GM18861 (cell line): ENCODE data around the gene AK1.

Experiments
- ATAC-seq: cut with Tn5 transposase; IDR thresholded peaks from one replicate; pipeline ENCODE4 v1.9.1; 2021; ENCODE audit not compliant: unreplicated experiment

AK1 gene

DNA sequence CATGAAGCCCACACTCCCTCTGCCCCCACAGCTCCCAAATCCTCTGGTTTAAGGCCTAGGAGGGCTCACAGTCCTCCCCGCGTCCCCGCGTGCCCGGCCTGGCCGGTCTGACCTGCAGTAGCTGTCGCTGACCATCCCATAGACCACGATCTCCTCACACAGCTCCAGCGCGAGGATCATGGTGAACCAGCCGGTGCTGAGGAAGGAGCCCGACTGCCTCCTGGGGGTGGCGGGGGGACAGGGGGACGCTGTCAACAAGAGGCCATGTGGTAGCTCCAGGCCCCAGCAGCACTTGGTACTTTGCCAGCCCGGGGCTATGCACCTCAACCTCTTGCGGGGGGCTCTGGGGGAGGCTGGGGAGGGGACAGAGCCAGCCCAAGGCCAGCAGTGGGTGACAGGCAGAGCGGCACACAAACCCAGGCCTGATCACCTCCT is 32.4 kb upstream of the AK1 start:
- no peak for ATAC-seq

- ATAC-seq = no peak
Observed at GRCh38 chr9:127908660-127908926, 31.1 kb upstream of the AK1 start.

GRCh38 chr9:127907867-127908659 is 30.6 kb upstream of the AK1 start:
- no peak for ATAC-seq

DNA sequence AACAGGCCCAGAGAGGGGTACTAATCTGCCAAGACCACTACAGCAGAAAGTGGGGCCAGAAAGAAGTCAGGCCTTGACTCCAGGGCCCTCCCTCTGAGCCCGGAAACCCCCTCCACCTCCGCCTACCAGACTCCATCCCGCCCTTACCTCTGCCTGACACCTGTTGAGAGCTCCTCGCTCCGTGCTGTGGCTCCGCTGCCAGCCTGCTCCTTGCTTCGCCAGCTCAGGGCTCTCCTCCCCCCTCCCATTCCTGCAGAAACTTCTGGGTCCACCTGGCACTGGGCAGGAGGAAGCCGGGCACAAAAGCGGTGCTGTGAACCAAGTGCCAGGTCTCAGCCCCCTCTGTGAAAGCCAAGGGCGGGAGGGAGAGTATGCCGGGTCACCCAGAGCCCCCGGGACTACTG is 28.3 kb upstream of the AK1 start:
- ATAC-seq = no peak

DNA sequence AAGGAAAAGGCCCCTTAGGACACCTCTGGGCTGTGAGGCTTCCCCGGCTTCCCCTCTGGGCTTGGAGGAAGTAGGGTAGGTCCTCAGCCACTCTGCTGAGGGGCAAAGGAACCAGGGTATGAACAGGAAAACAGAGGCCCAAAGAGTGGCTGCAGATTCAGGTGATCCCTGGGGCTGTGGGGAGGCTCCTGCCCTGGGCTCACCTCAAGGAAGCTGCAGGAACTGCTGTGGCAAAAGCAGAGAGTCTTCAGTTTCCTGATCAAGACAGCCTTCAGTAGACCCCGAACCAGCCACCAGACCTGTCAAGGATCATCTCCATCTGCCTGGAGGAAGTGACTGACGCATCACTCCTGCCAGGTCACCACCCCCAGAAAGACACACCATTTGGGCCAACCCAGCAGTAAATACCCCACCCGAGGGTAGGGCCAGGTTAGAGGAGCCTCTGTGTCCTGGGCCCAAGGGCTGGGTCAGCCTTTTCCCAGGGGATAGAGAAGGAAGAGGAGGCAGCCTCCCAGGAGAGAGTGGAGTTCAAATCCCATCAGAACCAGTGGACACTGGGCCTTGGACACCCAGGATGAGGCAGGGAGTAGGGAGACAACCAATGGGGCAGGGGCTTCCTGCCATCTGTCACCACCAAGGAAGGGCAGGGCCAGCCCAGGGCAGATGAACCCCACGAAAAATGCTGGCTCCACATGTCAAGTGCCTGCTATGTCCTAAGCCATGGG is 27.7 kb upstream of the AK1 start:
- ATAC-seq = no peak

GRCh38 chr9:127904561-127905003 is 27.1 kb upstream of the AK1 start:
- ATAC-seq = no peak

DNA sequence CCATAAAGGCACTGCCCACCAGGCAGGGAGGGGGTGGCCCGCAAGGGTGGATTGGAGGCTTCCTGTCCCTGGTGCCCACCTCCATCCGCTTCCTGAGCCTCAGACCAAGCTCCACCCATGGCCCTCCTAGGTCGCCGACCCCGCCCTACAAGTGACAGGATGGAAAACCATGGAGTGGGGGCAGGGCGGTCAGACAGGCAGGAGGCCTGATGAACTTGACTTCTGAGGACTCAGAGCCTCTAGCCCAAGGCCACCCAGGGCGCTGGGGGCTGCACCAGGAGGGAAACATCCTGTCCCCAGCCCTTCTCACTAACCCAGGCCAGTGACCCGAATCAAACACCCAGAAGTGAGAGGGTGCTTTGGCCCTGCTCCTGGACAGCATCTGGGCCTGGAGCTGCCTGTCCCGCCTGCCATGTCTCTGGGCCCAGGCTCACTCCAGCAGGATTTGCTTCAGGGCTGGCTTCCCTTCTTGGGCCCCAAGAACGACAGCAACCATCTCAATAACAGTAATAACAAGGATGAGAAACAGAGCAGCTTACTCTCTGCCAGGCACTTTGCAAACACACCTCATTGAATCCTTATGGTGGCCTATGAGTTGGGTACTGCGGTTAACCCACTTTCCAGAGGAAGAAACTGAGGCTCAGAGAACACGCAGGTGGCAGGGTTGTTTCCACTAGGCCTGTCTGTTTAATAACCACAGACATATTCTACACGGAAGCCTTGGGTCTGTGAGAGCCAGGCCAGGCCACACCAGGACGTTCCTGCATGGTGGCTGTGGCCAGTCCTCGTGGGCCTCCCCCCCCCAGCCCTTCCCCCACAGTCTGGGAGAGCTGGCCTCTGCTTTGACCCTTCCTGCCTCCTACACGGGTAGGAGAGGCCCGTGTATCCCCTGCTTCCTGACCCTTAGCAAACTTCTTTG is 26.3 kb upstream of the AK1 start:
- peak; percentile 28 for ATAC-seq

GRCh38 chr9:127899128-127899943 is 21.9 kb upstream of the AK1 start, which contains the start of gene ST6GALNAC6:
ST6GALNAC6 (minus strand) TSS chr9:127899603; CDS start chr9:127897981, 1,622 bp downstream.
- no peak for ATAC-seq

DNA sequence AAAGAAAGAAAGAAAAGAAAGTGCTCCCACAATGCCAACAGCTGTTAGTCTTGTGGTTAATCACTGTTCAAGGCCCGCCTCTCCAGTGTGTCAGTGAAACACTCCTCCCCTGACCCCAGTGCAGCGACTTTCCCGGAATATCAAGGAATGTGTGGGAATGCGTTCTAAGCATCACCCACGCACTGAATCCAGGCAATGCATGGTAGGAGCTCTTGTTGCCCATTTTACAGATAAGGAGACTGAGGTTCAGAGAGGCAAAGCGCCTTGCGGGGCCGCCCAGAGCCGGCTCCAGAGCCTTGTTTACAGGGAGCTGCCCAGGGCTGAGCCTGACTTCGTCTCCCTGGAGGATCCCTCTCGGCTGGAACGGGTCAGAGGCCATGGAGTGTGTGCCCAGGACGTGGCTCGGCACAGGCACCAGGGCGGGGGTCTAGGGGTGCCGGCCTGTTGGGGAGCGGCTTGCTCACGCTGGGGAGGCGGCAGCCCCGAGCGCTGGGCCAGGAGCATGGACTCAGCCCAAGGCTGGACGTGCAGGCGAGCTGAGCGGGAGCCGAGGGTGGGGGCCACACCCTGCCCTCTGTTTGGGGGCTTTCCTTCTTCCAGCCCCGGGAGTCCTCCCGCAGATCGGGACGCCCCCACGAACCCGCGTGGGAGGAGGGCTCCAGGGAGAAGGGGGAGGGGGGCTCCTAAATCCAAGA is 21.1 kb upstream of the AK1 start:
- no peak for ATAC-seq

DNA sequence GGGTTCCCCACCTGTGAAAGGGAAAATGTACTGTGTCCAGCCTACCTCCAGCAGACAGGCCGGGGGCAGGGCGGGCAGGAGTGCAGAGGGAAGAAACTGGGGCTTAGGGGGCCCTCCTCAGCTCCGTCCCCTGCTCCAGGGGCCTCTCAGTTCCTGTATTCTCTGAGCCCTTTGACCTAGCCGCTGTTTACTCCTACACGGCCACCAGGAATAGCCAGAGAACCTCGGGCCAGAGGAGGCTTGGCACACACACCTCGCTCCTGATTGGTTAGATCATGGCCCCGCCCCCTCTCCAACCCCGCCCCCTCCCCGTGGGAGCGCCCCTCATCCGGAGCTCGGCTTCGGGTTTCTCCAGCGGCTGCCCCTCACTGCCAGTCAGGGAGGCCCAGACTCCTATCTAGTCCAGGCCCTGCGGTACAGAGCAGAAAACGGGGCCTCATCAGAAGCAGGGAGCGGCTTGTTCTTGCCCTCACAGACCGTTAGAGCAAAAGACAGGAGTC is 19.8 kb upstream of the AK1 start:
- no peak for ATAC-seq

DNA sequence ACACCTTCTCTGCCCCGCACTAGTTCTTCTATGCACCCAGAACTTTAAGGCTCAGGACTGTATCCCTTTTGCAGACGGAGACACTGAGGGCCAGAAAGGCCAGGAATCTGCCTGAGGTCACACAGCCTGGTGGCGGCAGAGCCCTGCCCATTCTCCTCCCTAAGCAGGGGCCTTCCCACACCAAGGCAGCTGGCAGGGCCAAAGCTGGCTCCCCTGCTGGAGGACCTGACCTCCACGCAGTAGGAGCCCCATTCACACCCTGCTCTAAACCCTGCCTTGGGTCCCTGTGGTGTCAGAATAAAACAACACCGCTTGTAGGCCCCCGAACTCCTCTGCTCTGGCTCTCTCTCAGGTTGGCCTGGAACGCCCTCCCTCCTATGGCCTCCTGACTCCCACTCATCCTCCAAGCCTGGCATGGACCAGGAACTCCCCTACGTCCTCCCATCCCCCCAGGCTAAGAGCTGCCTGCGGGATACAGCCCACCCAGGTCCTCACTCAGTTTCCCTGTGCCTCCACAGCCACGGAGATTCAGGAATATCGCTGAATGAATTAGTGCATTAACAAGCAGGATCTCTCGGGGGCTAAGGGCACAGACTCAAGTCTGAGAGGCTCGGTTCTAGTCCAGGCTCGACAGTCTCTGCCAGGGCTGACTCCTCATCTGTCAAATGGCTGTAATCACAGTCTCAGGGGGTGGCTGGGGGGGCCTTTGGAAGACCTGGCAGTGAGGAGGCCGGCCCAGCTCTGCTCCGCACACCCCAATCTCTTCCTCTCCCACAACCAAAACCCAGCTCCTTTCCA is 19.1 kb upstream of the AK1 start:
- ATAC-seq = no peak

DNA sequence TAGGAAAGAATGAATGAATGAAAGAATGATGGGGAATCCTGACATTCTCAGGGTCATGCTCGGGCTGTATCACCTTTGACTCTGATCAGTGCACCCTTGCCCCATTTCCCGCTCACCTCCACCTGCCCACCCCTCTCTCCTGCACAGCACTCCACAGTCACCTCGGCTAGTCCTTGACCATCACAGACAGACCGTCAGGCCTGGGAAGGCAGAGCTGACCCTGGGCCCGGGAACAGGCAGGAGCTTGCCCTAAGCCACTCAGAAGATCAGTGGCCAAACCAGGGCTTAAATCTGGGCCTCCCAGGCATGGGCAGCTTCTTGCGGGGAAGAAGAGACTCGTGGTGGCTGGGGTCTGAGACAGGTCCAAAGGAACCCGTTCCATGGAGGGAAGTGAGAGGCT is 18.3 kb upstream of the AK1 start:
- no peak for ATAC-seq

- ATAC-seq = no peak
Observed at GRCh38 chr9:127893392-127893791, 15.9 kb upstream of the AK1 start.

DNA sequence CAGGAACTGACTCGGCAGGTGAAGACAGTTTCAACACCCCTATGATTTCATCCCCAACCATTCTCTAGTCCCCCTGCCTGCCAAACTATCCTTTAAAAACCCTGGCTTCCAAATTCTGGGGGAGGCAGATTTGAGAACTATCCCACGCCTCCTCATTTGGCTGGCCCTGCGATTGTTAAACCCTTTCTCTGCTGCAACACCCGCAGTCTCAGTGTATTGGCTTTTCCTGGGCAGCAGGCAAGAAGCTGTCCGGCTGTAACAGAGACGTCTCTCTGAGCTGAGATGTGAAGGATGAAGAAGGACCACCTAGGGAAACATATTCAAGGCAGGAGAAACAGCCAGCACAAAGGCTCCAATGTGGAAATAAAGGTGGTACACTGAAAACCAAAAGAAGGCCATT is 15.4 kb upstream of the AK1 start:
- ATAC-seq = no peak

DNA sequence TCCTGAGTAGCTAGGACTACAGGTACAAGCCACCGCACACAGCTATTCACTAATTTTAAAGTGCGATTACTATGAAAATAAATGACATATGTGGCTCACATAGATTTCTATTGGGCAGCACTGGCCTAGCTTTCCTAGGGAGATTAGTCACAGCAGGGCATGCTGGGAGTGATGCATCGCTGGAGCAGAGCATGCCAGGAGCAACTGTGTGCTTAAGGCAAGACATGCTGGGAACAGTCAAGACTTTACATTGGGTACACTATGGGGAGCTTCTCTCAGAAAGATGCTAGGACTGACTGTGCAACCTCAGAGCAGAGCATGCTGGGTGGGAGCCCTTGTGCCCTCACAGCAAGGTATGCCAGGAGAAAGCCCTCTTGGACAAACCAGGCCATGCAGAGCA is 12.6 kb upstream of the AK1 start:
- ATAC-seq = no peak

GRCh38 chr9:127887792-127888191 is 10.3 kb upstream of the AK1 start:
- ATAC-seq = no peak

DNA sequence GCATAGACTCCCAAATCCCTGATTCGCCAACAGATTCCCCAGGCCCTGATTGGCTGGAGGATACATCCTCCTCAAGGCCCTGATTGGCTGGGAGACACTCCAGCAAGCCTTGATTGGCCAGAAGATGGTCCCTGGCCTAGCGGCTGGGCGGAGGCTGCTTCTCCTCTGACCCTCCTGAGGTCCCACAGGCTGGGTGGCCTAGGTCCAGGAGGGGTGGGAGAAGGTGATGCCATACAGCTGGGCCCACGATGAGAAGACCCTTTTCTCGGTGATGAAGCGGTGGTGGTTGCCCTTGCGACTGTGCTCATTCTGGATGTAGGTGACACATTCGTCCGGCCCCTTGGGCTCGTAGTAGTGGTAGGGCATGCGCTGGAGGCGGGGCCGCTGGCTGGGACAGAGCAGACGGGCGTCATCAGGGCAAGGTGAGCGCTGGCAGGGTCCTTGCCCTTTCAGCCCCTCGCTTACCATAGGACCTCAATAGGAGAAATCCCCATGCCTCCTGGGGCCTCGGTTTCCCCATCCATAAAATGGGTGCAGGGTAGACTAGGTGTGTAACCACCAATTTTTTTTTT is 9.0 kb upstream of the AK1 start:
- no peak for ATAC-seq

DNA sequence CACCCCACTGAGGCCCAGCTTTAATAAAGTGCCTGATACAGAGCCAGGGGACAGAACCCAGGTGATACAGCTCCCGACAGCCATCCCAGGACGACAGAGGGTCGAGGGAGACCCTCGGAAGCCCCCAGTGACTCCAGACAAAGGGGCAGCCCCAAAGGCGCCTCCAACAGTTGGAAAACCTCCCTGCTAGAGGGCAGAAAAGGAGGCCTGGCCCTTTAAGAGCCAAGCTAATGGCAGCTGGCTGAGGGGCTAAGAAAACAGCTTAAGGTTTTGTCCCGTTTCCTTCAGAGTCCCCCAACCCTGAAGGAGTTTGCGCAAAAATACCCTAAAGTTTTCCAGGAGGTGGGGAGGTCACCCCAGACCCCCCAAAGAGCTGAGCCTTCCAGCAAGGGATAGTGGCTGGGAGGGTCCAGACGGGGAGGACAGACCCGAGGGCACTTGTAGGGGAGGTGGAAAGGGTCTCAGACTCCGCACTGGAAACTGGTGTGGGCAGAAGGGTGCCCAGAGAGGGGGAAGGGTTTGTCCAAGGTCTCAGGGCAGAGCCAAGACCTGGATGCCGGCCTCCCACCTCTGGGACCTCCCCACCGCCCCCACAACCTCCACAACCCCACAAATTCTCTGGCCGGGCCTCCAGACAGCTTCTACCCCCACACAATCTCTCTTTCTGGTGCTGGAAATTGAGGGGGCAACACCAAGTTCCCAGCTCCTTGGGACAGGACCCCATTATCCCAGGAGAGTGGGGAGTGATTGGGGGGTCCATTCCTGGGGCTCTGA is 8.2 kb upstream of the AK1 start:
- no peak for ATAC-seq
